BJ (cell line): Measurements from ENCODE around the gene SSH2. TPM values are rescaled to one million over a fixed set of nuclear protein-coding genes. Genes with fewer than 3 reads are reported as not detected.

Experiments used
- CTCF ChIA-PET: fragments of 350-600 bp; formaldehyde crosslinking; extraction: SDS; loops from one replicate; lab custom pipeline; 2021; ENCODE audit warnings: antibody characterized with exemption, inconsistent platforms; lab: Yijun Ruan, JAX
- POLR2A ChIA-PET: fragments of 300-600 bp; sonication (Branson Sonifier 250); formaldehyde crosslinking; extraction: SDS; loops from one replicate; lab custom pipeline; 2021; ENCODE audit warnings: antibody characterized with exemption; lab: Charles Lee
- DNase-seq: peaks from one replicate; pipeline ENCODE4 v3.0.0-alpha.2; 2011; ENCODE audit warnings: low read depth
- H3K27me3 ChIP-seq: 2 replicates; pipeline ENCODE4 v1.6.0; 2011; ENCODE audit warnings: low read length; ENCODE audit not compliant: control insufficient read depth, insufficient read depth
- H3K36me3 ChIP-seq: 2 replicates; pipeline ENCODE4 v1.5.1; 2011; ENCODE audit warnings: low read length; ENCODE audit not compliant: control insufficient read depth, insufficient read depth
- H3K4me3 ChIP-seq: 2 replicates; pipeline ENCODE4 v1.5.1; 2011; ENCODE audit warnings: low read depth, mild to moderate bottlenecking, control low read depth, low read length
- CTCF ChIP-seq: IDR thresholded peaks from 2 replicates; pipeline ENCODE4 v1.5.1; 2011; ENCODE audit warnings: low read depth, mild to moderate bottlenecking, control low read depth, inconsistent platforms, low read length, moderate library complexity; ENCODE audit not compliant: insufficient read depth
- polyA plus RNA-seq: library from polyadenylated mRNA; depleted of rRNA; stranded (reverse); fragments of >200 nt; gene quantifications from 2 replicates; pipeline ENCODE4 v1.2.3, GENCODE V29; 2011

SSH2 gene
- polyA plus RNA-seq, 1 experiment = 5.7 TPM

GRCh38 chr17:29640413-29640812 is 289.6 kb downstream of the SSH2 start:
- no peak for TF ChIP-seq CTCF
- DNase-seq = peak; percentile 52
- POLR2A ChIA-PET = no interaction called here
- H3K36me3 ChIP-seq = peaks cover 2% of the 10 kb centered on the region; the same call in 1 of the 2 replicates
- CTCF ChIA-PET = interaction anchor here (0.6 to 7.9 kb wide), 20 partner anchors 13 to 293 kb away, joined by 3 to 147 read pairs (median 6); partner anchors contain the start of gene SSH2
- H3K27me3 ChIP-seq = no peaks in the 10 kb centered on the region
- no peak overlapping the region for H3K4me3 ChIP-seq

GRCh38 chr17:29633886-29634285 is 296.1 kb downstream of the SSH2 start:
- peaks cover 11% of the 10 kb centered on the region for H3K36me3 ChIP-seq

GRCh38 chr17:29630630-29631193 is 299.3 kb downstream of the SSH2 start:
- POLR2A ChIA-PET = no interaction called here
- peaks cover 9% of the 10 kb centered on the region for H3K36me3 ChIP-seq

More at GRCh38 chr17:29633886-29634285, 296.1 kb downstream of the SSH2 start:
- Histone ChIP-seq H3K4me3 (no peak overlapping the region), H3K27me3 (no peaks in the 10 kb centered on the region)
- CTCF ChIA-PET = interaction anchor here (0.6 kb wide), 1 partner anchor 9 kb away, joined by 4 read pairs; no protein-coding TSS in a partner anchor
- POLR2A ChIA-PET = no interaction called here
- TF ChIP-seq CTCF = no peak
- DNase-seq = no peak

GRCh38 chr17:29629839-29630238 is 300.2 kb downstream of the SSH2 start:
- CTCF ChIA-PET = interaction anchor here (2.1 to 3.2 kb wide), 2 partner anchors 9 to 12 kb away, joined by 11 to 15 read pairs; no protein-coding TSS in a partner anchor
- no peak for TF ChIP-seq CTCF
- POLR2A ChIA-PET = no interaction called here
- peaks cover 9% of the 10 kb centered on the region for H3K36me3 ChIP-seq
- DNase-seq = no peak
- H3K27me3 ChIP-seq = no peaks in the 10 kb centered on the region
- no peak overlapping the region for H3K4me3 ChIP-seq

More at GRCh38 chr17:29630630-29631193, 299.3 kb downstream of the SSH2 start:
- TF ChIP-seq CTCF = no peak
- H3K27me3 ChIP-seq = no peaks in the 10 kb centered on the region
- DNase-seq = no peak
- no peak overlapping the region for H3K4me3 ChIP-seq
- CTCF ChIA-PET = interaction anchor here (0.5 to 1.2 kb wide), 2 partner anchors 8 to 58 kb away, joined by 3 read pairs; no protein-coding TSS in a partner anchor

GRCh38 chr17:29628644-29629043 is 301.4 kb downstream of the SSH2 start:
- no peak for TF ChIP-seq CTCF
- ChIA-PET POLR2A (no interaction called here), CTCF (interaction anchor here (2.1 to 3.2 kb wide), 2 partner anchors 10 to 11 kb away, joined by 11 to 15 read pairs; no protein-coding TSS in a partner anchor)
- no peak overlapping the region for H3K4me3 ChIP-seq
- H3K27me3 ChIP-seq = no peaks in the 10 kb centered on the region
- peaks cover 7% of the 10 kb centered on the region for H3K36me3 ChIP-seq
- DNase-seq = no peak
